Bronchial epithelial cell (primary cell): ENCODE measurements around the gene C6orf47. TPM values are rescaled to one million over a fixed set of nuclear protein-coding genes. Genes with fewer than 3 reads are reported as not detected.

Experiments
- DNase-seq: peaks from one replicate; pipeline ENCODE4 v3.0.0-alpha.2; 2010; ENCODE audit warnings: low read depth
- FAIRE-seq: peaks from 2 replicates; lab custom pipeline; 2011; peaks lifted over from hg19 to GRCh38; lab: Jason Lieb, UNC
- H3K27me3 ChIP-seq: 2 replicates; pipeline ENCODE4 v1.5.1; 2011; ENCODE audit warnings: low read length; ENCODE audit not compliant: control insufficient read depth, insufficient read depth
- H3K36me3 ChIP-seq: 2 replicates; pipeline ENCODE4 v1.5.1; 2011; ENCODE audit warnings: low read length; ENCODE audit not compliant: control insufficient read depth, insufficient read depth
- H3K4me3 ChIP-seq: 2 replicates; pipeline ENCODE4 v1.5.1; 2011; ENCODE audit warnings: mild to moderate bottlenecking, low read depth, low read length, control low read depth
- CTCF ChIP-seq: IDR thresholded peaks from 2 replicates; pipeline ENCODE4 v1.5.1; 2011; ENCODE audit warnings: mild to moderate bottlenecking, moderate library complexity, low read length, control low read depth, inconsistent platforms; ENCODE audit not compliant: insufficient read depth, severe bottlenecking
- total RNA-seq: library from RNA; depleted of rRNA; stranded (reverse); fragments of >200 nt; gene quantifications from 2 replicates; pipeline ENCODE4 v1.2.1, GENCODE V29; 2014

The C6orf47 gene
- total RNA-seq, 1 donor from 2014 or later: 28.4 TPM

GRCh38 chr6:31663961-31664789 lies 3.6 kb upstream of the C6orf47 start:
- peaks cover 13% of the 10 kb centered on the region for H3K36me3 ChIP-seq
- no peak for TF ChIP-seq CTCF
- FAIRE-seq: no peak
- H3K27me3 ChIP-seq: no peaks in the 10 kb centered on the region
- peak; percentile 74 for DNase-seq
- peak overlapping the region; percentile 85 for H3K4me3 ChIP-seq

GRCh38 chr6:31663126-31663960 lies 2.8 kb upstream of the C6orf47 start:
- Histone ChIP-seq H3K4me3 (no peak overlapping the region), H3K36me3 (peaks cover 6% of the 10 kb centered on the region), H3K27me3 (no peaks in the 10 kb centered on the region)
- TF ChIP-seq CTCF: no peak
- FAIRE-seq (no peak), DNase-seq (peak; percentile 64)

GRCh38 chr6:31662124-31662723 lies 1.6 kb upstream of the C6orf47 start:
- no peak for FAIRE-seq
- H3K4me3 ChIP-seq: no peak overlapping the region
- DNase-seq: no peak

GRCh38 chr6:31661262-31662123 lies 915 bp upstream of the C6orf47 start:
- Histone ChIP-seq H3K36me3 (peaks cover 4% of the 10 kb centered on the region), H3K4me3 (no peak overlapping the region), H3K27me3 (no peaks in the 10 kb centered on the region)
- DNase-seq (no peak), FAIRE-seq (no peak)
- TF ChIP-seq CTCF: no peak

More at GRCh38 chr6:31662124-31662723, 1.6 kb upstream of the C6orf47 start:
- Histone ChIP-seq H3K27me3 (no peaks in the 10 kb centered on the region), H3K36me3 (peaks cover 6% of the 10 kb centered on the region)
- TF ChIP-seq CTCF: no peak
